Measurements from ENCODE around the gene PES1.

The PES1 gene

DNA sequence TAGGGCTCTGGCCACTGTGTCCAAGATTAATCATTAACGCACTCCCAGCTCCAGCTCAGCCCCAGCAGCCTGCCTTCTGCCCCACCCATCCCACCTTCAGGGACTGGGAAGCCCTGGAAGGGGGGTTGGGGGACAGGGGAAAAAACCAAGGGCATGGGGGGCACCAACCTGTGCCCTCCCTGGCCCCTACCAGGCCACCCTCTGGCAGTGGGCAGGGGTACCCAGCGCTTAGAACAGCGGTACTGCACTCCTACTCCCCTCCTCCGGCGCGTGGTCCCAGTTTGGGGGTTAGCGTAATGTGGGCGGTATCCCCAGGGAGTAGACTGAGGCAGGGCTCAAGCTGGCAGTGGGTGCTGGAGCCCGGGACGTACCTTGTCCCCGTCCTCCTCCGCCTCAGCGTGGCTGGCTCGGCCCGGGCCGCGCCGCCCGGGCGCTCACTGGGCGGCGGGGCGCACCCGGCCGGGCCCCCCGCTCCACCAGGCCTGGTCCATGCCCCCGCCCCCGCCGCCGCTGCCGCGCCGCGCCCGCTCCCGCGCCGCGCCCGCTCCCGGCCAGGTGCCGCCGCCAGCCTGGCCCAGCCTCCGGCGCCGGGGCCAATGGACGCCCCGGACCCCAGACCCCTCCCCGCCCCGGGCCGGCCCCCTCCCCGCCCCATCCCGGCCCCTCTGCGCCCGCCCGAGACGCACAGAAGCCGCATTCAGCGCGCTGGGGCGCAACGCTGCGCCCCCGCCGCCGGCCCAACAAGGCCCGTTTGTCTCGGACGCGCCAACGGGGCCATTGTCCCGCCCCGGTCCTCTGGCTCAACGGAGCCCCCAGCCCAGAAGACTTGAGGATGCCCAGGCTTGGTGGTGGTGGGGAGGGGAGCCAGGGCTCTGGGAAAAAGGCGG, 17.4 kb downstream of the PES1 start, which contains the start of gene GAL3ST1:
Gene GAL3ST1 (minus strand): TSS at position 571 of the 887 bp plus-strand sequence. CDS start 17,273 bp downstream, outside the sequence.
- no peak for DNase-seq (ENCODE audit: extremely low spot score)
- ChIA-PET CTCF (no interaction called here), POLR2A (no interaction called here)
- TF ChIP-seq, protein P1, sequence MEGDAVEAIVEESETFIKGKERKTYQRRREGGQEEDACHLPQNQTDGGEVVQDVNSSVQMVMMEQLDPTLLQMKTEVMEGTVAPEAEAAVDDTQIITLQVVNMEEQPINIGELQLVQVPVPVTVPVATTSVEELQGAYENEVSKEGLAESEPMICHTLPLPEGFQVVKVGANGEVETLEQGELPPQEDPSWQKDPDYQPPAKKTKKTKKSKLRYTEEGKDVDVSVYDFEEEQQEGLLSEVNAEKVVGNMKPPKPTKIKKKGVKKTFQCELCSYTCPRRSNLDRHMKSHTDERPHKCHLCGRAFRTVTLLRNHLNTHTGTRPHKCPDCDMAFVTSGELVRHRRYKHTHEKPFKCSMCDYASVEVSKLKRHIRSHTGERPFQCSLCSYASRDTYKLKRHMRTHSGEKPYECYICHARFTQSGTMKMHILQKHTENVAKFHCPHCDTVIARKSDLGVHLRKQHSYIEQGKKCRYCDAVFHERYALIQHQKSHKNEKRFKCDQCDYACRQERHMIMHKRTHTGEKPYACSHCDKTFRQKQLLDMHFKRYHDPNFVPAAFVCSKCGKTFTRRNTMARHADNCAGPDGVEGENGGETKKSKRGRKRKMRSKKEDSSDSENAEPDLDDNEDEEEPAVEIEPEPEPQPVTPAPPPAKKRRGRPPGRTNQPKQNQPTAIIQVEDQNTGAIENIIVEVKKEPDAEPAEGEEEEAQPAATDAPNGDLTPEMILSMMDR (IDR thresholded peaks at IDR 0.05; ENCODE audit: control extremely low read depth, extremely low read depth, low read depth, missing control alignments): no peak

DNA sequence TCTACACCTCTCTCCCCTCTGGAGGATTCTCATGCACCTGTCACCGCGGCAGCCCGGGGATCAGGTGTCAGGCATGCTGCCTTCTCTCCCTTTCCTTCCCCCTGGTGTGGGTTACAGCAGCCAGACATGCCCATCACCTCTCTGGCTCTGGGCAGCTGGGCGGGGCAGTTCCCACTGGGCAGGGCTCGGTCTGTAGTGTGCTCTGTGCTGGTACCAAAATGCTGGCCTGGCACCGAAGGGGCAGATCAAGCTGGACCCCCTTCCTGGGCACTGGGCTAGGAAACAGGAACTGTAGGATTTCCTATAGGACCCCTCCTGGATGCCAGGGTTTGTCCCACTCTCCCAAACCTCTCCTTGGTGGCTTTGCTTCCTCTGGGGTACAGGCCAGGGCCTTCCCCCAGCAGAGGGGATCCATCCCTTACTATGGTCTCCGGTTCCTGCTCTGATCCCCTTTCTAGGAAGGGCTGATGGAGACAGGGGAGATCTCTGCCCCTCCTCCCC, 18.1 kb downstream of the PES1 start:
- POLR2A ChIA-PET: no interaction called here
- CTCF ChIA-PET: no interaction called here
- TF ChIP-seq, protein P1 (IDR thresholded peaks at IDR 0.05; ENCODE audit: control extremely low read depth, extremely low read depth, low read depth, missing control alignments): no peak
- DNase-seq (ENCODE audit: extremely low spot score): no peak

DNA sequence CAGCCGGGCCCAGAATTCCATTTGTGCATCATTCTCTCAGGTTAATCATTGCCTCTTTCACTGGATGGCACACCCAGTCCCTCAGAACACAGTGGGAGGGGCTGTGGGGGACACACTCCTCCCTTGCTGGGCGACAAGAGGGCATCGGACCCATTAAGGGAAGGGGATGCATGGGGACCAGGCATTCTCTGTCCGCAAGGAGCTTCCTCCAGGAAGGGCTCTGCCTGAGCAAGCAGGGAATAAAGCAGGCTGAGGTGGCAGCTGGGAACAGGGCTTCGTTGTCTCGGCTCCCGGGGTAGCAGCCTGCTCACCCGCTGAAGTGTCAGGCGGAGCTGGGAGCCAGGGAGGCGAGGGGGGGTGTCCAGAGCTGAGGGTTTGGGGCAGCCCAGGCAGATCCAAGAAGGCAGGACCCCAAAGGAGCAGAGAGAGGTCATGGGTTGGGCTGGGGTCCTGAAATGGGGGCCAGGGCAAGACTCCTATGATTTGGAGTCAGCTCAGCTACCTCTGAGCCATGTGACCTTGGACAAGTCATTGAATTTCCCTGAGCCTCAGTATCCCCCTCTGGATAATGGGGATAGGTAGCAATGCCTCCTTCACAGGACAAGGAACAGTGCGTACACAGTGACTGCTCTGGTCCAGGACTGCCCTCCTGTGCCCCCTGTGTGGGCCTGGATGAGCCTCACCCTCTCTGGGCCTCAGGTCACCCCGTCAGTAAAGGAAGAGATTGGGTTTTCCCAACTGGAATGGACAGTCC, 18.7 kb downstream of the PES1 start:
- ChIA-PET POLR2A (no interaction called here), CTCF (no interaction called here)
- no peak for DNase-seq (ENCODE audit: extremely low spot score)
- TF ChIP-seq, protein P1 (IDR thresholded peaks at IDR 0.05; ENCODE audit: control extremely low read depth, extremely low read depth, low read depth, missing control alignments): no peak

DNA sequence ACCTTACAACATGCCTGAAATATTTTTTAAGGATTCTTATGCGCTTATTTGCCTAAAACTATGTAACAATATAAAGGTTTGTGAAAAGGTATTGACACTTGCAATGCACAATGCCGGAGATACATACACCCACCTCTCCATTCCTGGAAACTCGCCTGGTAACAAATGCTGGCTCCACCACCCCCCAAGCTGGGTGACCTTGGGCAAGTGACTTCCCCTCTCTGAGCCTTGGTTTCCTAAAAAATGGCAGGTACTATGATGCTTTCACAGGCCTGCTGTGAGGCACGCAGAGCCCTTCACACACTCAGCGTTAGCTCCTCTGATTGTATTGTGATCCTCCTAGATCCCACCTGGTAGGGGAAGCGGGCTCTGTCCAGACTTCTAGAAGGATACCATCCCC, 19.5 kb downstream of the PES1 start:
- CTCF ChIA-PET: no interaction called here

DNA sequence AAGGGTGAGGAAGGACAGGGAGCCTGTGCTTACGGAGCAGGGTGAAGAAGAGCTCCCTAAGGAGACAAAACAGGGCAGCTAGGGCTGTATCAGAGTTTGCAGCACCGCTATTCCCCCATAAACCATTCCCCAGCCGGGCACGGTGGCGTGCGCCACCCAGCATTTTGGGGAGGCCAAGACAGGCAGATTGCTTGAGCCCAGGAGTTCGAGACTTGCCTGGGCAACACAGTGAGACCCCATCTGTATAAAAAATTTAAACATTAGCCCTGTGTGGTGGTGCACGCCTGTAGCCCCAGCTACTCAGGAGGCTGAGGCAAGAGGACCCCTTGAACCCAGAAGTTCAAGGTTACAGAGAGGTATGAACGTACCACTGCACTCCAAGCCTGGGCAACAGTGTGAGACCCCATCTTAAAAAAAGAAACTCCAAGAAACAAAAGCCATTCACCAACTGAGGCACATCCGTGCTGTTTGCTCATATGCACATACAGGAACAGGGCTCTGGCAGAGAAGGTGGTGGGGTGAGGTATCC, 22.0 kb downstream of the PES1 start:
- ChIA-PET CTCF (interaction anchor here (1.3 kb wide), 1 partner anchor 20 kb away, joined by 4 read pairs; no protein-coding TSS in a partner anchor), POLR2A (no interaction called here)

More for the DNA sequence above, 19.5 kb downstream of the PES1 start:
- POLR2A ChIA-PET: no interaction called here
- no peak for DNase-seq (ENCODE audit: extremely low spot score)
- TF ChIP-seq, protein P1 (IDR thresholded peaks at IDR 0.05; ENCODE audit: control extremely low read depth, extremely low read depth, low read depth, missing control alignments): no peak

More for the DNA sequence above, 22.0 kb downstream of the PES1 start:
- no peak for DNase-seq (ENCODE audit: extremely low spot score)
- TF ChIP-seq, protein P1 (IDR thresholded peaks at IDR 0.05; ENCODE audit: control extremely low read depth, extremely low read depth, low read depth, missing control alignments): no peak

Data from GM10248 (cell line).